ENCODE results near the gene HSD17B11.

- TF ChIP-seq CTCF (IDR thresholded peaks at IDR 0.05) (no peak), EZH2 (IDR thresholded peaks at IDR 0.05) (no peak), EZH2phosphoT487 (IDR thresholded peaks at IDR 0.05) (no peak)
These were observed 1.2 kb upstream of the HSD17B11 start for GRCh38 chr4:87392183-87392582.
